NCI-H2196 treated with DMSO at 0.1 percent for 48 hours (cell line): ENCODE measurements around the gene ZNF500.
"Not testable (repeated sequence)": the region's sequence is repeated elsewhere in the genome, so short reads cannot be mapped to it uniquely, and the experiment has no call there.

ENCODE experiments used
- DNase-seq: peaks from one replicate; lab custom pipeline; 2025; ENCODE audit not compliant: unreplicated experiment; lab: John Stamatoyannopoulos, UW

Gene ZNF500

DNA sequence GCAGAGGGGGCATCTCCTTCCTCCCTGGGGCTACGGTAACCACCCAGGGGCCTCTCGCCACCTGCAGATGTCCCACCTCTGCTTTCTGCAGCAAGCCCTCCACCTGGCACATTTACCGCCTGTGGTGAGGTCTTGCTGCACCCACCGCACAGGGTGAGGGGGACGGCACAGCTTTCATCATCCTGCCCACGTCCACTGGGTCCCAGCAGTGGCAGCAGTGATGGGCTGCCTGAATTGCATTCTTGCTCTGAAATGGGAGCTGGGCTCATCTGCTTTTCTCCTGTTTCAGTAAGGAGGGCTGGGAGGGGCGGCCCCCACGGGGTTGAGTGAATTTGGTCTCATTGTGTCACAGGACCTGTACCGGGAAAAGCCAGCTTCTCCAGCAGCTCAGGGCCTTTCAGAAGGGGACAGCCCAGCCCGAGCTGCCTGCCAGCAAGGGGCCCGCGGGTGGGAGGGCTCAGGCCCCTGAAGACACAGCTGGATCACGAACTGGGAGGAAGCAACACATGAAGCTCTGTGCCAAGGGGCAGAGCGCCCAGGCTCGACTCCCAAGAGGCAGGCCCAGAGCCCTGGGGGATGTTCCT lies 19.9 kb downstream of the ZNF500 start:
- DNase-seq, result no peak

DNA sequence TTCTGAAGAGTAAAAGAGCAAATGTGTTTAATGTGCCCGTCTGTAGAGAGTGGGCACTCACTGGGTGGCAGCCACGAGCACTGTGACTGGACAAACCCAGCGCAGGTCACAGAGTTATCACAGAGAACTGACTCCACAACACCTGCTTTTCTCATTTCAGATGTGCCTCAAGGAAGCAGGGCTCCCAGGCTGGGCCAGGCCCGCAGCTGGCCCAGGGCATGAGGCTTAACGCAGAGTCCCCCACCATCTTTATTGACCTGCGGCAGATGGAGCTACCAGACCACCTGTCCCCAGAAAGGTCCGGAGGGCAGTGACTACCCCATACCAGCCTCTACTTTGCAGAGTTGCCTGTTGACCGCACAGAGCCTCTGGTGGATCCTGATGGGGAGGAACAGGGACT lies 20.7 kb downstream of the ZNF500 start:
- DNase-seq, result no peak

DNA sequence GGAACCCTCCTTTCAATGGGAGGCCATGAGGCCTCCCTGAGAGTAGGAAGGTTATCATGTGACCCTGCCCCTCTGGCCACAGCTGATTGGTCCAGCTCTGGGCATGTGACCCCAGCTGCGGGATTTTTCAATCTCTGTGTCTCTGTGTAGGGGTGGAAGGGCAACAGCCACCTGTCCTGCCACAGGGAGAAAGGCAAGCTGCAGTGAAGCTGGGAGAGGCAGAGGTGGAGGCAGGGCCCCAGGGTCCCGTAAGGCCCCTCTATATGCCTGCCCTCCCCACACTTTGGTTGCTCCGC lies 21.7 kb downstream of the ZNF500 start:
- no peak for DNase-seq

DNA sequence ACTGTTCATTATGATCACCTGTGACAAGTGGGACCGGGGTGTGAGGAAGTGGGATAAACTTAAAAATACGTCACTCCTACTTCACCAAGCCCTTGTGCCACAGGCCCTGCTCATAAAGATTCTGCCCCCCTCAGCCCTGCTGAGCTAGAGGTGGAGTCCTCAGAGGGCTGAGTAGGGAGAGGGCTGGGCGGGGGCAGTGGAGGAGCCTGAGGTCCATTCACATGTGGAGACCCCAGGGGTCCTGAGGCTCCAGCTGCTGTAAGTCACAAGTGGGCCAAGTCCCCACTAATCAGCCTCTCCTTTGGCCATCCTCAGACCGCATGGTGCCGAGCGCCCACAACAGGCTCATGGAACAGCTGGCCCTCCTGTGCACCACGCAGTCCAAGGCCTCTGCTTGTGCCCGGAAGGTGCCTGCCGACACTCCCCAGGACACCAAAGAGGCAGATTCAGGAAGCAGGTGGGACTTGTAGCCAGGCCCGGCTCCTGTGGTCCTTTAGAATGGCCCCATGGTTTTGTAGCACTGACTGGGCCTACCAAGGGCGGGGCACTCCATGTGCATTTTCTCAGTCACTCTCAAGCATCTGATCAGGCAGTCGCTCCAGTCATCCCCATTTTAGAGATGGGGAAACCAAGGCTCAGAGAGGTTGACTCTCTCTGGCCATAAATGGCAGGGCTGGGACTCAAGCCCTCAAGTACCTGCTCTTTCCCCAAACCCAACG lies 22.2 kb downstream of the ZNF500 start:
- no peak for DNase-seq

DNA sequence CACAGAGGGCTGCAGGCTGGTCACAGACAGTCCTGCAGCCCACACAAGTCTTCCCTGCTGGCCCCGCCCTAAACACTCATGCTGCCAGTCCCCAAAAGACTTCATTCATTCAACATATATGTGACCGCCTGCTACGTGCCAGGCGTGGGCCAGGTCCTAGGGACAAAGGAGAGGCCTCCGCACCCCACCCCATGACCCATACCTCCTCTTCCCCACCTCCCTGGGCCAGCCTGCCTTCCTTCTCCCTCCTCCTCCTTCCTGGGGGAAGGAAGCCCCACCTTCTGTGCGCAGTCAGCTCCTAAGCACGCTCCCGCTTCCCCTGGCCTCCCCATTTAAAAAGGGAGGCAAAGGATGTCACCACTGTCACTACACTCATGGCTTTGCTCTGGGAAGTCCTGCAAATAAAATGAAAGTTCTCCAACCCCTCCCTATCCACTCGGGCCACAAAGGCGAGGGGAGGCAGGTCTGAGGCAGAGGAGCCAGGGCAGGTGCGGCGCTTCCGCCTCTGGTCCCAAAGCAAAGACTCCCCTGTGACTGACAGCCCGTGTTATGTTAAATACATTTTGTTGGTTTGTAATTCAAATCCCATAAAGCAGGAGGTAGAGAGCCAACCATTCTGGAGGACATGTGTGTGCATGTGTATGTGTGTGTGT lies 23.6 kb downstream of the ZNF500 start:
- DNase-seq, result no peak

DNA sequence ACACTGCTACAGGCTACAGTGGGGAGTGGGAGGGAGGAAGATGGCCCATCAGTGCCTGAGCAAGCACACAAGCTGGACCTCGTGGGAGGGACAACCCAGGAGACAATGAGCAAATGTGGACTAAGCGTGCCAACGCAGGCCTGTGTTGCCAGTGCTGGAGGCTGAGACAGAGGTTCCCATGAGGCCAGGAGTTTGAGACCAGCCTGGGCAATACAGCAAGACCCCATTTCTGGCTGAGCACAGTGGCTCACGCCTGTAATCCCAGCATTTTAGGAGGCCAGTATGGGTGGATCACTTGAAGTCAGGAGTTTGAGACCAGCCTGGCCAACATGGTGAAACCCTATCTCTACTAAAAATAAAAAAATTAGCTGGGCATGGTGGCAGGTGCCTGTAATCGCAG lies 28.6 kb downstream of the ZNF500 start:
- DNase-seq, result not testable (repeated sequence)

DNA sequence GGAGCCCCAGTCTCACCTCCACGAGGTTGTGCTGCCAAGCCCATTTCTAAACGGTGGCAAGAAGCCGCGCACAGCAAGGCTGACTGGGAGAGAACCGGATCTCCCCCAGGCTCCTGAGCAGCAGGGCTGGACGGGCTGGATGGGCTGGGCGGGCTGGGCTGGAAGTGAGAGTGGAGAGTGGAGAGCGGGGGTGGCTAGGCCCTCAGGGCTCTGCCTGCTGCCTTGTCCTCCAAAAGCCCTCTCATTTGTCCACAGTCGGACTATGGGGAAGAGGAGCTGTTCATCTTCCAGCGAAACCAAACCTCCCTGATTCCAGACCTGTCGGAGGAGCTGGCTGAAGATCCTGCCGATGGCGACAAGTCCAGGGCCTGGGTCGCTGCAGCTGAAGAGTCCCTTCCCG lies 29.4 kb downstream of the ZNF500 start:
- no peak for DNase-seq

DNA sequence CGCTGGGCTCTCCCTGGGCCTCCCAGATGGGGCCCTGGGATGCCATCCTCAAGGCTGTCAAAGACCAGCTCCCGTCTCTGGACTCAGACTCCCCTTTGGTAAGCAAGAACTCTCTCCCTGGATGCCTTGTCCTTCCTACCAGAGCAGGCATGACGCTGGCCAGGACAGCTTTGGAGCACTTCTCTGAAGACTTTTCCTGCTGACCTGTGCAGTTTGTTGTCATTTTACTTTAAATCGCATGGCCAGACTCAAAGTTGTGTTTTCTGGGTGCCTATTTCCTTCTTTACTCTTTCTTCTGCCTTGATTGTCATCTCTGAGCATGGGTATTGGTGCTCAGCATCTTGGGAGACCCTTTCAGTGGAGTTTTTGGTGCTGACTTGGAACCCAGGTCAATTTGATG lies 30.4 kb downstream of the ZNF500 start:
- no peak for DNase-seq

DNA sequence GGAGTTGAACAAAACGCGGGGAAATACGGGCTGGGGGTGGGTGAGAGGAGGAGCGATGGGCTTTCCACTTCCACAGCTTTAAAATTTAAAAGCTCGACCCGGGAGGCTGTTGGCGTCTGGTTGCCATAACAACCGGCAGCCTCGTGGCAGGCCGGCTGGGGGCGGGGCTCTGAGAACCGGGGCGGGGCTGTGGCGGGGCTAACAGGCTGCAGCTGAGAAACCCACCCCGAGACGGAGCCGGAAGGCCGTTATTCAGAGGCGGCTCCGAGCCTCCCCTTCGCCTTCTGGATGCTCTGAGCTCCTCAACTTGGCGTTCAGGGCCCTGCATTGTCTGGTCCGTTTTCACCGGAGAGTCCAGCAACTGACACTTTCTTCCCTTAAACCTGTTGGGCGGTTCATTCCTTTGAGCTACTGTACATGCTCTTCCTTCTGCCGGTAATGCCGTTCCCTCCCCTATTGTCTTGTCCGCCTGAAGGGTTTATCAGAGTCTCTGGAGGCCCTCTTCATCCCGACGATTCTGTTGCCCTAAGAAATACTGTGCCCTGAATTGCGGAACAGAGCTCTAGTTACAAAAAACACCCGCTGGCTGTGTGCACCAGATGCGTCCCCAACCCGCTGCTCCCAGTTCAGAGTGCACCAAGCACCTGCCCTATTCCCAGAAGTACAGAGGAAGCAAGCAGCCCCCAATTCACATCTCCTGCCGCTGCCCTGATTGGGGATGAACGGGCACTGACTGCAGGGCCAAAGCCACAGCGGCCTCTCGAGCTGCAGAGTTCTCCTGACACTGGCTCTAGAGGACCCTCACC lies 32.0 kb downstream of the ZNF500 start:
- DNase-seq, result peak; percentile 71

DNA sequence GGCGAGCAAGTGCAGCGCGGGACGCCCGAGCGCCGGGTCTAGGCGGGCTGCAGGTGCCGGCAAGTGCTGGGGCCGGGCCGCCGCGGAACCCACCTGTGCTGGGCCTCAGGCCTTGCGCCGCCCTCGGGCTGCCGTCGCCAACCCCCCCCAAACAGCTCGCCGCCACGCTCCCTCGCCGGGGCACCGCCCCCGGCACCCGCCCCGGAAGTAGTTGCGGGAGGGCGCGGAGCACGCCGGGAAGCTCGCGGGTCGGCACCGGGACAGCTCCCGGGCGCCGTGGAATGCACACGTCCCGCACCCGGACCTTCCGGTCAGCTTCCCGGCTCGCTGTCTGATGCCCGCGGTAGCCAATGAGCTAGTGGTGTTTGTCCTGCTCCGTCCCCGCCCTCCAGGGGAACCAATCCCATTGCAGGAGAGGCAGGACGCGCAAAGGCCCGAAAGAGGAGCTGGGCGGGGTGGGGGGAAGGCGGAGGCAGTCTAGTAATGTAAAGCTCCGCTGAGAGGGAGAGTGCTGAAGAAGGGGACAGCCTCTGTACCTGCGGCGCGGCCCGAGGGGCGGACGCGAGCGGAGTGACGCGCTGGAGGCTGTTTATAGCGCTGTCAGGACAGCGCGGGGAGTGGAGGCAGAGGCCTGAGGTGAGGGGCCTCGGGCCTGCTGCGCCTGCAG lies 32.8 kb downstream of the ZNF500 start, which contains the start of the genes ANKS3 and DNAAF8:
Gene ANKS3, minus strand, starts transcription at position 209 of the 667 bp plus-strand sequence. CDS start 4,122 bp downstream, outside the sequence.
Gene DNAAF8, plus strand, starts transcription at position 475 of the 667 bp plus-strand sequence. CDS start 1,978 bp downstream, outside the sequence.
- peak; percentile 94 for DNase-seq

DNA sequence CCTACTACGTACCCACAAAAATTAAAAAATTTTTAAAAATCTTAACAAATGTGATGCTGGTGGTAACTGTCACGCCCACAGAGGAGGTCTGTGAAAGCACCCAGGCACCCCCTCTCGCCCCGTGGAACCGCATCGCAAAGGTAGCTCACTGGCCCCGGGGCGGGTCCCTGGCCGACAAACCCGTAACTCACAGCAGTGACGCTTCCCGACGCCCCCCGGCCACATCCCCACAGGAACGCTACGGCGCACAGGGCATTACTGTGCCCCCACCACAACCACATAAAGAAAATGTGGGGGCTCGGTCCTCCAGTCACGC lies 33.3 kb downstream of the ZNF500 start:
- no peak for DNase-seq

DNA sequence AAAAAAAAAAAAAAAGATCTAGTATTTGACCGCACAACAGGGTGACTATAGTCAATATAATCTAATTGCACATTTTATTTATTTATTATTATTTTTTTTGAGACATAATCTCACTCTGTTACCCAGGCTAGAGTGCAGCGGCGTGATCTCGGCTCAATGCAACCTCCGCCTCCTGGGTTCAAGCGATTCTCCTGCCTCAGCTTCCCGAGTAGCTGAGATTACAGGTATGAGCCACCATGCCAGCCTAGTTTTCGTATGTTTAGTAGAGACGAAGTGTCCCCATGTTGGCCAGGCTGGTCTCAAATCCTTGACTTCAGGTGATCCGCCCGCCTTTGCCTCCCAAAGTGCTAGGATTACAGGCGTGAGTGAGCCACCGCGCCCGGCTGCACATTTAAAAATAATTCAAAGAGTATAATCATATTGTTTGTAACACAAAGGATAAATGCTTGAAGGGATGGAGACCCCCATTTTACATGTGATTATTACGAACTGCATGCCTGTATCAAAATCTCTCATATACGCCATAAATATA lies 33.7 kb downstream of the ZNF500 start:
- no peak for DNase-seq

DNA sequence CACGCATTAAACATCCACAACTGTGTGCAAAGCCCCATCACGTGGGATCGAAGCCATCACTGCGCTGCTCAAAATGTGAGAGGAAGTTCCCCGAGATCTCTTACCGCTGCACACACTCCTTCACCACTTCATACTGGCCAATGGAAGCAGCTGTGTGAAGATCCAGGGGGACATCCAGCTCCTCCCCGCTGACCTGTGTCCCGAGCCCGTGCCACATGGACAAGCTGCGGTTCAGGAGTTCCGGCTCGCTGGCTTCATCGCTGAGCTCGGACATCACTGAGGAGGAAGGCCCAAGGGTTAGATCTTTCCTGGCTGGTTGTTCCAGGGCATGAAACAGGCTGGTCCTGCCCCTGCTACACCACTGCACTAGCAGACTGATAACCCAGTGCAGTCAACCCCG lies 37.1 kb downstream of the ZNF500 start:
- no peak for DNase-seq

DNA sequence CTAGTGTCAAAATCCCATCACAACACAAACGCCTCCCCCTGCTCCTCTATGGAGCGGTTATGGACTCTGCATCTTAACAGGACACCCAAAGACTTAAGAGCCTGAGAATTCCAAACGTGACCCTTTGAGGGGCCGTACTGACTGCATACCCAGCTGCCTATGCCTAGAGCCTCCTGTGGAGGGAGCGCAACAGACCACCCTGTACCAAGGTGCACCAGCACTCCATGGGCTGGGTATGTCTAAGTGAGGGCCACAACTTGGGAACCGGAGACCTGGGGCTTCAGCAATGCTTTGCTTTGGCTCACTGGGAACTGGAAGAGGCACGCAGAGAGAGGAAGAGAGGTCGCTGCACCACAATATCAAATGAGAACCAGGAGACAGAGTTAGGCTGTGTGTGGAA lies 38.3 kb downstream of the ZNF500 start:
- no peak for DNase-seq

DNA sequence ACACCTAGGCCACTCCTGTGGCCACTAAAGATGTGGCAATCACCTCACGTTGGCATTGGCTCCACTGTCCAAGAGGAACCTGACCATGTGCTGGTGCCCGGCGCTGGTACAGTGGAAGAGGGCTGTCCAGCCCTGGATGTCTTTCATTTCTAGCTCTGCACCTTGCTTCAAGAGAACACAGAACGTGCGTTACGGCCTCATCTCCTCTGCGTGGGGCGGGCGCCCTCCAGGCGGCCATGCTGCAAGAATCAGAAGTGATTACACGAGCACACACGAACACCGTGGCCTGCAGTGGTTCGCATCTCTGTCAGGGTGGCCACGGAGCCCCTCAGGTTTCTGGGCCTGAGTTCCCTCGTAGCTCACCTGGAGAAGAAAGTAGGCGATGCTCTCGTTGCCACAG lies 40.3 kb downstream of the ZNF500 start:
- no peak for DNase-seq

DNA sequence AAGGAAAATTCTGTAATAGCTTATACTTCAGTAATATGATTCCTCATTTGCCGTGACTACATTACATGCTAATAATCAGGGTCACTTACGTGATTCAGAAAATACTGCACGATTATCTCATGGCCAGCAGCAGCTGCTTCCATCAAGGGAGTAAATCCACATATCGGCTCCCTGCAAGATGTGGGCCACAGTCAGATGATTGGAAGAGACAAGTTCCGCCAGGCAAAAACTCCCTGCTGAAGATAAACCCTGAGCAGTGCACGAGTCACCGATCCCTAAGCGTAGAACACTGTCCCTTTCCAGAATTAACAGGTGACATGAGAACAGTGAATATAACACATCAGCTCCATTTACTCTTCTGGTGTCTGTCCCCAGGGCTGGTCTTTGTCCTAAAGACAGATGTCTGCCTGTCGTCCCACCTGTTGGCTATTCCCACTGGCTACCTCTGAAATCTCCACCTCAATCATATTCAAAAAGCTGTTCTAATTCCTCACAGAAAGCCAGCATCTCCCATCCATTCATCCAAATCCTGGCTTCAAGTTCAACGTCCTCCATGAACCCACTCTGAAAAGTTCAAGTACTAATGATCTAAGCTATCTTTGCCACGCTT lies 42.2 kb downstream of the ZNF500 start:
- no peak for DNase-seq

DNA sequence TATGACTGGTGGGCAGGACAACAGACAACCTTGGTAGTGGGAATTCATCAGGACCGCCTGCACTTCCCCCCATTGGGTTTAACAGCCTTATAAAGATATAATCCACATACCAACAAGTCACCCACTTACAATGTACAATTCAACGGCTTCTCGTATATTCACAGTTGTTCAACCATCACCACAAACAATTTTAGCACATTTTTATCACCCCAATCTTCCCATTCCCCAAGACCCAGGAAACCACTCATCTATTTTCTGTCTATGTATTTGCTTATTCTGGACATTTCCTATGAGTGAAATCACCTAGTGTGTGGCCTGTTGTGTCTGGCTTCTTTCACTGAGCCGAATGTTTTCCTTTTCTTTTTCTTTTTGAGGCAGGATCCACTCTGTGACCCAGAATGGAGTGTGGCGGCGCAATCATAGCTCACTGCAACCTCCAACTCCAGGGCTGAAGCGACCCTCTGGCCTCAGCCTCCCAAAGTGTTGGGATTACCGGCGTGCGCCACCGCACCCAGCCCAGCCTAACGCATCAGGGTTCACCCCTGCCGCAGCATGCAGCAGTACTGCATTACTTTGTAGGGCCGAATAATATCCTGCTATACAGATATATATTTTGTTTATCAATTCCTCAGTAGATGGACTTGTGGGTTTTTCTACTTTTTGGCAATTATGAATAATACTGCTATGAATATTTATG lies 43.7 kb downstream of the ZNF500 start:
- DNase-seq, result no peak

DNA sequence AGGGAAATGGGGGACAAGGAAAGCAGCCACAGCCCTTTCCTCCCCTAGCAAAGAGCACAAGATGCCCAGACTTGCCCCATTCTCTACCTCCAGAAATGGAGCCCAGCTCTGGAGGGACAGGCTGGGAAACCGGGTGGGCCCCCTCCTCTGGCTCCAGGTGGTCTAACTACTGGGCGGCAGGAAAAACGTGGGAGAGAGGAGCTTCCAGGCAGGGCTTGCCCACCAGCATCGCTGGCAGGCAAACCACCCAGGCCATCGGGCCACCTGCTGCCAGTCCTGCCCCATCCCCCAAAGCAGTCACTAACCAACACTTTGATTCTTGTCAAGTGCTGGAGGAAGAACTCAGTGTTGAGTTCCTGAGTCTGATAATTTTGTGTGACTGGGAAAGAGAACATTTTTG lies 48.5 kb downstream of the ZNF500 start:
- DNase-seq, result no peak

DNA sequence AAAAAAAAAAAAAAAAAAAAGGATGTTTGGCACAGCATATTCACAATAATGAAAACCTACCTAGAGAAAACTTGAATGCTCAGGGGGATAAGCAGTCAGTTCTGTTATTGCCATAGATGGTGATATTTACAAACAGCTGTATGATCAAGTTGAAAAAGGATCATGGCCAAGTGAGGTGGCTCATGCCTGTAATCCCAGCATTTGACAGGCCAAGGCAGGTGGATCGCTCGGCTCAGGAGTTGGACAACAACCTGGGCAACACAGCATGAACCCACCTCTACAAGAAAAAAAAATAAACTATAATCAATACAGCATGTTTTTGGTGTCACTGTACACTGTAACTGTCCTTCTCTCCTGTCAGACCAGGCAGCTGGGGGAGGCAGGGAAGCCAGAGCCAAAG lies 52.0 kb downstream of the ZNF500 start:
- DNase-seq, result no peak
